Panc1 (cell line): Measurements from ENCODE around the gene SCGB1A1. TPM values are rescaled to one million over a fixed set of nuclear protein-coding genes. Genes with fewer than 3 reads are reported as not detected.
A peak's percentile ranks its signal among the peaks of the same experiment; 100 is the strongest.
"Not testable (repeated sequence)": the region's sequence is repeated elsewhere in the genome, so short reads cannot be mapped to it uniquely, and the experiment has no call there.

Source experiments
- ATAC-seq: fragments of 200-7000 bp; cut with Tn5 transposase; 2 replicates; pipeline ENCODE4 v1.9.1; 2020; ENCODE audit warnings: mild to moderate bottlenecking, moderate library complexity
- BruUV-seq: library from RNA; stranded (reverse); fragments of 400-500 nt; replicated peaks from 2 replicates; lab custom pipeline; 2021; lab: Mats Ljungman, UMichigan
- CTCF ChIA-PET: fragments of 300-600 bp; sonication (Branson Sonifier 250); formaldehyde crosslinking; loops from one replicate; lab custom pipeline; 2022; ENCODE audit warnings: antibody characterized with exemption; lab: Charles Lee
- POLR2A ChIA-PET: fragments of 300-600 bp; sonication (Branson Sonifier 250); formaldehyde crosslinking; loops from one replicate; lab custom pipeline; 2022; ENCODE audit warnings: antibody characterized with exemption; lab: Charles Lee
- DNase-seq: peaks from one replicate; pipeline ENCODE4 v3.0.0-alpha.2; 2010; ENCODE audit warnings: low read depth, low spot score
- H3K27ac ChIP-seq: 2 replicates; pipeline ENCODE4 v1.5.1; 2011; ENCODE audit warnings: mild to moderate bottlenecking, low read length, inconsistent platforms
- H3K27me3 ChIP-seq: fragments of 200-500 bp; sonication (Bioruptor generic); 2 replicates; pipeline ENCODE4 v1.6.0; 2014; ENCODE audit warnings: low read length, inconsistent platforms; ENCODE audit not compliant: control insufficient read depth, insufficient read depth
- H3K36me3 ChIP-seq: fragments of 200-500 bp; sonication (Bioruptor generic); 2 replicates; pipeline ENCODE4 v1.5.1; 2014; ENCODE audit warnings: inconsistent platforms, mild to moderate bottlenecking, low read length, moderate library complexity; ENCODE audit not compliant: control insufficient read depth, insufficient read depth
- H3K4me1 ChIP-seq: 2 replicates; pipeline ENCODE4 v1.5.1; 2011; ENCODE audit warnings: inconsistent platforms, mild to moderate bottlenecking, low read length, moderate library complexity; ENCODE audit not compliant: control insufficient read depth, insufficient read depth
- H3K4me3 ChIP-seq, 2 experiments: 2 replicates each; pipeline ENCODE4 v1.5.1; 2011 to 2012; ENCODE audit warnings: low read depth in 2 of 2, low read length in 2 of 2, mild to moderate bottlenecking in 2 of 2, inconsistent platforms in 1 of 2, moderate library complexity in 1 of 2
- H3K9me3 ChIP-seq: fragments of 200-500 bp; sonication (Bioruptor generic); 2 replicates; pipeline ENCODE4 v1.5.1; 2014; ENCODE audit warnings: low read depth, mild to moderate bottlenecking, inconsistent platforms, low read length, moderate library complexity; ENCODE audit not compliant: control insufficient read depth, insufficient read depth
- POLR2AphosphoS5 ChIP-seq: IDR thresholded peaks from 2 replicates; pipeline ENCODE4 v1.6.1; 2012; ENCODE audit warnings: mild to moderate bottlenecking, low read depth, low read length, moderate library complexity
- SIN3A ChIP-seq: IDR thresholded peaks from 2 replicates; pipeline ENCODE4 v1.6.1; 2012; ENCODE audit warnings: low read depth, mild to moderate bottlenecking, low read length, moderate library complexity, borderline replicate concordance; ENCODE audit not compliant: insufficient read depth
- TCF7L2 ChIP-seq: IDR thresholded peaks from 2 replicates; pipeline ENCODE4 v1.6.1; 2011; ENCODE audit warnings: mild to moderate bottlenecking, low read depth, low read length, inconsistent platforms
- in situ Hi-C: cut with HindIII; loops from 2 replicates; pipeline ENCODE4 v1.10.0; 2016; ENCODE audit warnings: low sequenced_read_pairs, low pct_unique_long_range_greater_than_20kb
- intact Hi-C: fragments of 100-400 bp; cut with micrococcal nuclease; formaldehyde crosslinking; loops from one replicate; pipeline ENCODE4 v1.10.0; 2022; ENCODE audit not compliant: unreplicated experiment
- total RNA-seq: library from RNA; stranded (reverse); gene quantifications from one replicate; pipeline ENCODE4 v1.2.1, GENCODE V29; 2021; ENCODE audit not compliant: unreplicated experiment
- TF ChIP-seq, protein P1 (sequence below): fragments of 450-650 bp; IDR thresholded peaks from 2 replicates; pipeline ENCODE4 v1.5.1; 2017; ENCODE audit warnings: mild to moderate bottlenecking
- TF ChIP-seq, protein P2 (sequence below), 2 experiments: IDR thresholded peaks; 2 replicates each; pipeline ENCODE4 v1.6.1; 2011 to 2012; ENCODE audit warnings: low read depth in 2 of 2, control low read depth in 1 of 2, low read length in 1 of 2, mild to moderate bottlenecking in 1 of 2, moderate library complexity in 1 of 2; ENCODE audit not compliant: insufficient read depth in 1 of 2

SCGB1A1 gene
- total RNA-seq, 1 experiment from 2014 or later: 1.1 TPM

DNA sequence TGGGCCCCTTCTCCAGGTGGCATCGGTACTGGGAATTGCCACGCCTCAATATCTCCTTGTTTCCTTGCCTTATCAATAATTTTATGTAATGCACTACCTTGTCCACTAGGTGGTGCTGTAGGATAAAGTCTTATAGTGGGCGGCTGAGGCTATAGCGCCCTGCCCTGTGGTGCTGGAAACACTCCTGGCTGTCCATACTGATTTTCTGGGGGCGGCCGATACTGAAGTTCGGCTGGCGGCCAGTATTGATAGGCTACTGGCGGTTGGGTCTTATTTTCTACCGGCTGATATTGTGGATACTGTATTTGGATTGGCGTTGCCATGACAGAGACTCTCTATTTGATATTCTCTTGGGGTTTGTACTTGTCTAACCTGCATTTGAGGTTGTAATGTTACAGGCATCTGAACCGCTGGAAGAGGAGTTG lies 38.0 kb upstream of the SCGB1A1 start:
- CTCF ChIA-PET, H3K4me3 ChIP-seq, BruUV-seq, intact Hi-C loops, H3K9me3 ChIP-seq, POLR2A ChIA-PET, DNase-seq, H3K36me3 ChIP-seq, in situ Hi-C loops, H3K27me3 ChIP-seq: not testable (repeated sequence)
- ATAC-seq: peak; percentile 94
- TF ChIP-seq, protein P1, sequence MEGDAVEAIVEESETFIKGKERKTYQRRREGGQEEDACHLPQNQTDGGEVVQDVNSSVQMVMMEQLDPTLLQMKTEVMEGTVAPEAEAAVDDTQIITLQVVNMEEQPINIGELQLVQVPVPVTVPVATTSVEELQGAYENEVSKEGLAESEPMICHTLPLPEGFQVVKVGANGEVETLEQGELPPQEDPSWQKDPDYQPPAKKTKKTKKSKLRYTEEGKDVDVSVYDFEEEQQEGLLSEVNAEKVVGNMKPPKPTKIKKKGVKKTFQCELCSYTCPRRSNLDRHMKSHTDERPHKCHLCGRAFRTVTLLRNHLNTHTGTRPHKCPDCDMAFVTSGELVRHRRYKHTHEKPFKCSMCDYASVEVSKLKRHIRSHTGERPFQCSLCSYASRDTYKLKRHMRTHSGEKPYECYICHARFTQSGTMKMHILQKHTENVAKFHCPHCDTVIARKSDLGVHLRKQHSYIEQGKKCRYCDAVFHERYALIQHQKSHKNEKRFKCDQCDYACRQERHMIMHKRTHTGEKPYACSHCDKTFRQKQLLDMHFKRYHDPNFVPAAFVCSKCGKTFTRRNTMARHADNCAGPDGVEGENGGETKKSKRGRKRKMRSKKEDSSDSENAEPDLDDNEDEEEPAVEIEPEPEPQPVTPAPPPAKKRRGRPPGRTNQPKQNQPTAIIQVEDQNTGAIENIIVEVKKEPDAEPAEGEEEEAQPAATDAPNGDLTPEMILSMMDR: peak; percentile 88
- peak overlapping the region; percentile 34; the same call in 1 of the 2 replicates for H3K27ac ChIP-seq
- peaks cover 15% of the 10 kb centered on the region for H3K4me1 ChIP-seq

DNA sequence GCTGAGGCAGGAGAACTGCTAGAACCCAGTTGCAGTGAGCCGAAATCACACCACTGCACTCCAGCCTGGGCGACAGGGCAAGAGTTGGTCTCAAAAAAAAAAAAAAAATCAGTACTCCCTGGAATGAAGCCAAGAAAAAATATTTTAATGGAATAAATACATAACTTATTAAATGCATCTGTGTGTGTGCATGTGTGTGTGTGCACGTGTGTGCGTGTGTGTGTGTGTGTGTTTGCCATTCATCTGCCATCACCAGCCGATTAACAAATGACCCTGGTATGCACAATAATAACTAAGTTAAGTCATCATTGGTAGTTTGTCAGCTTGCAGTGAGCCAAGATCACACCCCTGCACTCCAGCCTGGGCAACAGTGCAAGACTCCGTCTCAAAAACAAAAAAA lies 35.0 kb upstream of the SCGB1A1 start:
- ChIA-PET POLR2A (interaction anchor here (0.6 kb wide), 1 partner anchor 288 kb away, joined by 3 read pairs; the partner anchor contains the start of gene UQCC3), CTCF (interaction anchor here (0.7 to 0.9 kb wide), 2 partner anchors 12 to 128 kb away, joined by 3 to 4 read pairs; no protein-coding TSS in a partner anchor)
- no TSS peak for BruUV-seq
- H3K27ac ChIP-seq: no peak overlapping the region
- TF ChIP-seq, protein P2, sequence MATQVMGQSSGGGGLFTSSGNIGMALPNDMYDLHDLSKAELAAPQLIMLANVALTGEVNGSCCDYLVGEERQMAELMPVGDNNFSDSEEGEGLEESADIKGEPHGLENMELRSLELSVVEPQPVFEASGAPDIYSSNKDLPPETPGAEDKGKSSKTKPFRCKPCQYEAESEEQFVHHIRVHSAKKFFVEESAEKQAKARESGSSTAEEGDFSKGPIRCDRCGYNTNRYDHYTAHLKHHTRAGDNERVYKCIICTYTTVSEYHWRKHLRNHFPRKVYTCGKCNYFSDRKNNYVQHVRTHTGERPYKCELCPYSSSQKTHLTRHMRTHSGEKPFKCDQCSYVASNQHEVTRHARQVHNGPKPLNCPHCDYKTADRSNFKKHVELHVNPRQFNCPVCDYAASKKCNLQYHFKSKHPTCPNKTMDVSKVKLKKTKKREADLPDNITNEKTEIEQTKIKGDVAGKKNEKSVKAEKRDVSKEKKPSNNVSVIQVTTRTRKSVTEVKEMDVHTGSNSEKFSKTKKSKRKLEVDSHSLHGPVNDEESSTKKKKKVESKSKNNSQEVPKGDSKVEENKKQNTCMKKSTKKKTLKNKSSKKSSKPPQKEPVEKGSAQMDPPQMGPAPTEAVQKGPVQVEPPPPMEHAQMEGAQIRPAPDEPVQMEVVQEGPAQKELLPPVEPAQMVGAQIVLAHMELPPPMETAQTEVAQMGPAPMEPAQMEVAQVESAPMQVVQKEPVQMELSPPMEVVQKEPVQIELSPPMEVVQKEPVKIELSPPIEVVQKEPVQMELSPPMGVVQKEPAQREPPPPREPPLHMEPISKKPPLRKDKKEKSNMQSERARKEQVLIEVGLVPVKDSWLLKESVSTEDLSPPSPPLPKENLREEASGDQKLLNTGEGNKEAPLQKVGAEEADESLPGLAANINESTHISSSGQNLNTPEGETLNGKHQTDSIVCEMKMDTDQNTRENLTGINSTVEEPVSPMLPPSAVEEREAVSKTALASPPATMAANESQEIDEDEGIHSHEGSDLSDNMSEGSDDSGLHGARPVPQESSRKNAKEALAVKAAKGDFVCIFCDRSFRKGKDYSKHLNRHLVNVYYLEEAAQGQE (IDR thresholded peaks at IDR 0.05; ENCODE audit: insufficient read depth in 1 of 2, low read depth in 2 of 2, low read length in 1 of 2): no peak
- TF ChIP-seq POLR2AphosphoS5 (no peak), TCF7L2 (no peak), SIN3A (no peak)
- TF ChIP-seq, protein P1: no peak
- no peaks in the 10 kb centered on the region for H3K9me3 ChIP-seq
- H3K4me1 ChIP-seq: peaks cover 15% of the 10 kb centered on the region
- DNase-seq (no peak), ATAC-seq (no peak)
- H3K4me3 ChIP-seq: no peak overlapping the region
- in situ Hi-C loops: no loop called here
- intact Hi-C loops: no loop called here
- H3K36me3 ChIP-seq: no peaks in the 10 kb centered on the region
- no peaks in the 10 kb centered on the region for H3K27me3 ChIP-seq

DNA sequence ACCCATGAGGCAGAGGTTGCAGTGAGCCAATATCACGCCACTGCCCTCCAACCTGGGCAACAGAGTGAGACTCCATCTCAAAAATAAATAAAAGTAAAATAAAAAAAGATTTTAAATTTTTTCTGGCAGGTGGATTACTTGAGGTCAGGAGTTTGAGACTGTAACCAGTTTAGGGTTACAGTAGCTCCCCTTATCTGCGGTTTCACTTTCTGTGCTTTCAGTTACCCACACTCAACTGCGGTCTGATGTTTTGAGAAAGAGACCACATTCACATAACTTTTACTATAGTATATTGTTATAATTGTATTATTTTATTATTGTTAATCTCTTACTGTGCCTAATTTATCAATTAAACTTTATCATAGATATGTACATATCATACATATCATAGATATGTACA lies 32.8 kb upstream of the SCGB1A1 start:
- intact Hi-C loops, H3K27me3 ChIP-seq, DNase-seq, H3K4me3 ChIP-seq, ATAC-seq, H3K9me3 ChIP-seq, H3K36me3 ChIP-seq, POLR2A ChIA-PET, in situ Hi-C loops, BruUV-seq, CTCF ChIA-PET, H3K27ac ChIP-seq: not testable (repeated sequence)
- H3K4me1 ChIP-seq: peaks cover 10% of the 10 kb centered on the region
